GM21786 (cell line): ENCODE results near the gene ARHGAP33.
A peak's percentile ranks its signal among the peaks of the same experiment; 100 is the strongest.
"Not testable (repeated sequence)": the region's sequence is repeated elsewhere in the genome, so short reads cannot be mapped to it uniquely, and the experiment has no call there.

Experiments
- ATAC-seq: cut with Tn5 transposase; IDR thresholded peaks from one replicate; pipeline ENCODE4 v1.9.1; 2021; ENCODE audit not compliant: unreplicated experiment

ARHGAP33 gene

GRCh38 chr19:35755550-35756376 lies 19.6 kb upstream of the ARHGAP33 start:
- no peak for ATAC-seq

GRCh38 chr19:35756377-35757230 lies 18.8 kb upstream of the ARHGAP33 start, which contains the start of gene HSPB6:
TSS of gene HSPB6 (minus strand) at chr19:35757029. CDS start at chr19:35757008, 21 bp downstream.
- no peak for ATAC-seq

- ATAC-seq, result no peak
Observed at GRCh38 chr19:35757231-35757748, 18.1 kb upstream of the ARHGAP33 start.

GRCh38 chr19:35757749-35758608 lies 17.4 kb upstream of the ARHGAP33 start, which contains the start of gene PROSER3:
TSS of gene PROSER3 (plus strand) at chr19:35758176. CDS start at chr19:35758216, 40 bp downstream.
- peak; percentile 94 for ATAC-seq

GRCh38 chr19:35759697-35760096 lies 15.7 kb upstream of the ARHGAP33 start:
- no peak for ATAC-seq

GRCh38 chr19:35760711-35761349 lies 14.5 kb upstream of the ARHGAP33 start:
- ATAC-seq, result no peak

GRCh38 chr19:35764432-35765315 lies 10.7 kb upstream of the ARHGAP33 start:
- ATAC-seq, result no peak

GRCh38 chr19:35766571-35767104 lies 8.7 kb upstream of the ARHGAP33 start:
- no peak for ATAC-seq

GRCh38 chr19:35767288-35768081 lies 7.9 kb upstream of the ARHGAP33 start:
- no peak for ATAC-seq

- no peak for ATAC-seq
Observed at GRCh38 chr19:35768082-35768421, 7.3 kb upstream of the ARHGAP33 start.

- ATAC-seq, result not testable (repeated sequence)
Observed at GRCh38 chr19:35772362-35772761, 3.0 kb upstream of the ARHGAP33 start.

GRCh38 chr19:35773020-35773806 lies 2.2 kb upstream of the ARHGAP33 start:
- no peak for ATAC-seq

GRCh38 chr19:35774274-35775045 lies 904 bp upstream of the ARHGAP33 start:
- no peak for ATAC-seq

GRCh38 chr19:35775046-35775297 lies 392 bp upstream of the ARHGAP33 start:
- ATAC-seq, result no peak

GRCh38 chr19:35776102-35776788 lies 881 bp downstream of the ARHGAP33 start:
- ATAC-seq, result no peak

- ATAC-seq, result no peak
Observed at GRCh38 chr19:35777086-35777841, 1.9 kb downstream of the ARHGAP33 start.
